Kidney (tissue), 14 donors: ENCODE results near the gene FMOD. TPM values are rescaled to one million over a fixed set of nuclear protein-coding genes. Genes with fewer than 3 reads are reported as not detected.

Experiments used
- DNase-seq, 5 donors: peaks; one replicate each; pipeline ENCODE4 v3.0.0-alpha.2; 2013 to 2020
- FAIRE-seq: peaks from 2 replicates; lab custom pipeline; 2012; peaks lifted over from hg19 to GRCh38; lab: Jason Lieb, UNC
- H3K27ac ChIP-seq, 2 donors: one replicate each; pipeline ENCODE4 v1.7.0; 2013; ENCODE audit warnings: low read depth in 2 of 2, low read length in 2 of 2, inconsistent platforms in 1 of 2
- H3K27me3 ChIP-seq: one replicate; pipeline ENCODE4 v1.7.1; 2013; ENCODE audit warnings: low read length, inconsistent platforms; ENCODE audit not compliant: control insufficient read depth, insufficient read depth
- H3K36me3 ChIP-seq, 3 donors: one replicate each; pipeline versions ENCODE4 v1.7.0 to v1.7.1; 2013; ENCODE audit warnings: low read length in 3 of 3, control low read depth in 1 of 3, inconsistent platforms in 1 of 3; ENCODE audit not compliant: insufficient read depth in 3 of 3, control insufficient read depth in 2 of 3
- H3K4me1 ChIP-seq, 3 donors: one replicate each; pipeline versions ENCODE4 v1.7.0 to v1.7.1; 2013; ENCODE audit warnings: low read length in 3 of 3, inconsistent platforms in 1 of 3, low read depth in 1 of 3; ENCODE audit not compliant: control insufficient read depth in 2 of 3, insufficient read depth in 2 of 3
- H3K4me3 ChIP-seq, 3 donors: one replicate each; pipeline versions ENCODE4 v1.7.0 to v1.8.1; 2013; ENCODE audit warnings: low read length in 3 of 3, control low read depth in 1 of 3, inconsistent platforms in 1 of 3
- H3K9ac ChIP-seq, 3 donors: one replicate each; pipeline versions ENCODE4 v1.7.0 to v1.7.1; 2013; ENCODE audit warnings: low read length in 3 of 3, control low read depth in 1 of 3, inconsistent platforms in 1 of 3
- H3K9me3 ChIP-seq, 3 donors: one replicate each; pipeline versions ENCODE4 v1.7.0 to v1.7.1; 2013; ENCODE audit warnings: low read length in 3 of 3, control low read depth in 1 of 3, inconsistent platforms in 1 of 3; ENCODE audit not compliant: control insufficient read depth in 2 of 3, insufficient read depth in 1 of 3
- intact Hi-C: fragments of 100-400 bp; cut with DNase I; formaldehyde crosslinking; loops from one replicate; pipeline ENCODE4 v1.11.1; 2022
- polyA plus RNA-seq: library from polyadenylated mRNA; stranded (reverse); fragments of 350-450 nt; fragmentation: Illumina TruSeq; extraction: RNeasy Lipid Tissue Mini Kit (QIAGEN cat#74804); gene quantifications from one replicate; pipeline ENCODE4 v1.2.3, GENCODE V29; 2014; ENCODE audit warnings: low read depth, low replicate concordance; ENCODE audit not compliant: insufficient read depth
- total RNA-seq: library from RNA; stranded (reverse); fragmentation: NEBNext Ultra II Directional; extraction: Animal tissue kit (Norgen Biotek cat#: 25700); gene quantifications from one replicate; pipeline ENCODE4 v1.2.1, GENCODE V29; 2021
- TF ChIP-seq, protein P1 (sequence below): IDR thresholded peaks from 3 replicates; pipeline ENCODE4 v1.5.1; 2012; ENCODE audit warnings: mild to moderate bottlenecking, moderate library complexity, borderline replicate concordance; ENCODE audit not compliant: insufficient read depth; ENCODE audit errors: extremely low read depth
- donor health status: control.
- donor health status: control.
- donor health status: control.
- donor health status: control.
- donor health status: control.
- donor health status: DM: yes; HTN: yes; CAD: no.
- donor health status: Normal renal cell carcinoma (clear cell type).

The FMOD gene
- total and polyA plus RNA-seq, 2 donors from 2014 or later = 7.0 to 22.3 TPM

DNA sequence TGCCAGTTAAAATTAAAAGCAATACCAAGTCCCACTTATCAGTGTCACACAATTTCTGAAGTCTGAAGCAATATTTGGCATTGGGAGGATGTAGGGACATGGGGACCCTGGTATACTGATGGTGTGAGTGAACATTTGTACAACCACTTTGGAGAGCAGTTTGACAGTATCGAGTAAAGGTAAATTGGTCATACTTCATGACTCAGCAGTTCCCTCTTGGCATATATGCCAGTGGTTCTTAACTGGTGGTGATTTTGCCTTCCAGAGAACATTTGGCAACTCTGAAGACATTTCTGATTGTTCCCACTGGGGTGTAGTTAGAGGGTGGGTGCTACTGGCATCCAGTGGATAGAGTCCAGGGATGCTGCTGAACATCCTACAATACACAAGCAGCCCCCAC, 19.7 kb downstream of the FMOD start:
- no peak for FAIRE-seq
- intact Hi-C loops = loop anchor here (5.0 kb wide), 1 partner anchor 59 kb away; no protein-coding TSS in a partner anchor
- H3K9me3 ChIP-seq = no peaks in the 10 kb centered on the region
- H3K9ac ChIP-seq = no peak overlapping the region
- H3K4me3 ChIP-seq = no peak overlapping the region
- peaks cover 0 to 10% (median 10%) of the 10 kb centered on the region in 3 donors for H3K4me1 ChIP-seq
- H3K36me3 ChIP-seq = no peaks in the 10 kb centered on the region
- H3K27me3 ChIP-seq = no peaks in the 10 kb centered on the region
- TF ChIP-seq, protein P1, sequence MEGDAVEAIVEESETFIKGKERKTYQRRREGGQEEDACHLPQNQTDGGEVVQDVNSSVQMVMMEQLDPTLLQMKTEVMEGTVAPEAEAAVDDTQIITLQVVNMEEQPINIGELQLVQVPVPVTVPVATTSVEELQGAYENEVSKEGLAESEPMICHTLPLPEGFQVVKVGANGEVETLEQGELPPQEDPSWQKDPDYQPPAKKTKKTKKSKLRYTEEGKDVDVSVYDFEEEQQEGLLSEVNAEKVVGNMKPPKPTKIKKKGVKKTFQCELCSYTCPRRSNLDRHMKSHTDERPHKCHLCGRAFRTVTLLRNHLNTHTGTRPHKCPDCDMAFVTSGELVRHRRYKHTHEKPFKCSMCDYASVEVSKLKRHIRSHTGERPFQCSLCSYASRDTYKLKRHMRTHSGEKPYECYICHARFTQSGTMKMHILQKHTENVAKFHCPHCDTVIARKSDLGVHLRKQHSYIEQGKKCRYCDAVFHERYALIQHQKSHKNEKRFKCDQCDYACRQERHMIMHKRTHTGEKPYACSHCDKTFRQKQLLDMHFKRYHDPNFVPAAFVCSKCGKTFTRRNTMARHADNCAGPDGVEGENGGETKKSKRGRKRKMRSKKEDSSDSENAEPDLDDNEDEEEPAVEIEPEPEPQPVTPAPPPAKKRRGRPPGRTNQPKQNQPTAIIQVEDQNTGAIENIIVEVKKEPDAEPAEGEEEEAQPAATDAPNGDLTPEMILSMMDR = no peak
- no peak for DNase-seq
- H3K27ac ChIP-seq = no peak overlapping the region

DNA sequence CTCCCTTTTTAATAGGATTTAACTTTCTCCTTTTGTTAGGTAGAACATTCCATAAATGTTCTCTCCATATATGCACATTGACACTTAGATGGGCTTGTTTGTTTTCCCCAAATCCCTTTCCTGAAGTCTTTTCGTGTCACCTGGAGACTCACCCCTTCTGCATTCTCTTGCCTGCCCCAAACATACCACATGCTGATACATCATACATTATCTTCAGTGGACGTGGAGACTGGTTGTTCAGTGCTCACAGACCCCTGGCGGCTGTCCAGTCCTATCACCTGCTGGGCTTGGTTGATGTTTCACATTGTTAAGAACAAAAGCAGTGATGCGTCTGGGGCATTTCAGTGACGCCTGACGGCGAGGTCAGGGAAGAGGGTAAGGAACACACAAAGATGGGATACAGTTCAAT, 22.2 kb downstream of the FMOD start:
- DNase-seq (peak in 4 of 5 donors; percentile 45 to 72 (median 59)), FAIRE-seq (no peak)
- intact Hi-C loops = no loop called here
- Histone ChIP-seq H3K4me1 (peaks cover 0 to 25% (median 10%) of the 10 kb centered on the region in 3 donors), H3K27ac (no peak overlapping the region), H3K36me3 (no peaks in the 10 kb centered on the region), H3K9ac (no peak overlapping the region), H3K27me3 (no peaks in the 10 kb centered on the region), H3K9me3 (no peaks in the 10 kb centered on the region), H3K4me3 (no peak overlapping the region)
- TF ChIP-seq, protein P1 = no peak

DNA sequence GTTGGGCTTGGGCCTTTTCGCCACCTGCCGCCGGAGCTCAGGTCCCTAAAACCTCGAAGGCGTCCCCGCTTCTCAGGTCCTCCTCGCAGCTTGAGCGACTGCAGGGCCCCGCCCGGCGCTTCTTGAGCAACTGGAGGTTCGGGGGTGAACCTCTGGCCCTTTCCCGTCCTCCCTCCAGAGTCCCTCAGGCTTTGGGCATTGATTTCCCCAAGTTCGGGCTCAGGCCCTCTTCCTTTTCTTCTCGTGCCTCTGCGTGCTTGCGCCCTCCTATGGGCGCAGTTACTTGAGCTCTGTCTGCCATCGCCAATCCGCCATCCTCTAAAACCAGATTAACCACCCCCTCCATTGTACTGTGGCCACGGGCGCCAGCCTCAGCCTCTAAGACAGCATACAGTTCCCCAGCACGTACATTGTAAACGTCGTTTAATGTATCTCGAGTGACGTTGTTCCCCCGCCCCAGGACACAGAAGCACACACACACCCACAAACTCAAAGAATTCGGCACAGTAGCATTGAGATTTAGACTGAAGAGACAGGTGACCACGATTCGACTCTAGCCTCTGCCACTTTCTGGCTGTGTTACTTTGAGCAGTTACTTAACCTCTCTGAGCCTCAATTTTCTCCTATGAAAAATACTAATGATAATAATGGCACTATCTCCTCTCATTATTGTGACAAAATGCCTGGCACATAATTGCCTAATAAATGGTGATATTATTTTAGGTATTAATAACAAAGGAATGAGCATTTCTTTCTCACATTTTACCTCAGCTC, 23.1 kb downstream of the FMOD start:
- TF ChIP-seq, protein P1 = peak; percentile 40
- H3K27me3 ChIP-seq = no peaks in the 10 kb centered on the region
- no peaks in the 10 kb centered on the region for H3K36me3 ChIP-seq
- DNase-seq = peak in 1 of 5 donors; percentile 81
- H3K27ac ChIP-seq = peak overlapping the region; percentile 91 to 96
- H3K9ac ChIP-seq = peak overlapping the region in 2 of 3 donors; percentile 58 to 69
- FAIRE-seq = no peak
- H3K4me3 ChIP-seq = peak overlapping the region in 2 of 3 donors; percentile 68 to 72
- intact Hi-C loops = no loop called here
- H3K4me1 ChIP-seq = peaks cover 0 to 33% (median 10%) of the 10 kb centered on the region in 3 donors
- H3K9me3 ChIP-seq = no peaks in the 10 kb centered on the region
